Gastroesophageal sphincter (tissue), 4 donors: ENCODE results near the gene MAP2K1. TPM values are rescaled to one million over a fixed set of nuclear protein-coding genes. Genes with fewer than 3 reads are reported as not detected.
"Not testable (repeated sequence)": the region's sequence is repeated elsewhere in the genome, so short reads cannot be mapped to it uniquely, and the experiment has no call there.

Experiments used
- ATAC-seq: fragments of 150-250 bp; one replicate; pipeline ENCODE4 v1.9.1; 2016; ENCODE audit warnings: mild to moderate bottlenecking, moderate library complexity
- H3K27ac ChIP-seq, 4 donors: fragments of 200-600 bp; sonication (generic) in 3 of 4; 1 replicate in 3 of 4; 2 replicates in 1 of 4; pipeline ENCODE4 v1.5.1; 2016 to 2019
- H3K27me3 ChIP-seq: fragments of 200-600 bp; sonication (generic); one replicate; pipeline ENCODE4 v1.5.1; 2019
- H3K36me3 ChIP-seq, 2 donors: fragments of 200-600 bp; sonication (generic); one replicate each; pipeline ENCODE4 v1.5.1; 2019; ENCODE audit warnings: control low read depth in 1 of 2
- H3K4me1 ChIP-seq, 3 donors: fragments of 200-600 bp; sonication (generic); 1 replicate in 2 of 3; 2 replicates in 1 of 3; pipeline ENCODE4 v1.5.1; 2016 to 2019; ENCODE audit warnings: control low read depth in 2 of 3
- H3K4me3 ChIP-seq, 2 donors: fragments of 200-600 bp; sonication (generic); one replicate each; pipeline ENCODE4 v1.5.1; 2019; ENCODE audit warnings: mild to moderate bottlenecking in 1 of 2, moderate library complexity in 1 of 2
- H3K9me3 ChIP-seq, 3 donors: fragments of 200-600 bp; sonication (generic); one replicate each; pipeline ENCODE4 v1.5.1; 2017 to 2019; ENCODE audit warnings: control low read depth in 2 of 3
- CTCF ChIP-seq, 4 experiments: fragments of 200-600 bp in 2 of 4; fragments of 450-650 bp in 2 of 4; sonication (generic) in 1 of 4; IDR thresholded peaks; one replicate each; pipeline ENCODE4 v1.5.1; 2017 to 2019; ENCODE audit warnings: antibody characterized with exemption in 4 of 4, mild to moderate bottlenecking in 2 of 4, moderate library complexity in 2 of 4
- EP300 ChIP-seq: sonication (generic); formaldehyde crosslinking; IDR thresholded peaks from one replicate; pipeline ENCODE4 v1.6.1; 2017; ENCODE audit warnings: antibody characterized with exemption, mild to moderate bottlenecking
- POLR2A ChIP-seq, 2 donors: fragments of 450-650 bp; IDR thresholded peaks; one replicate each; pipeline ENCODE4 v1.6.1; 2017; ENCODE audit warnings: antibody characterized with exemption in 2 of 2, mild to moderate bottlenecking in 2 of 2, moderate library complexity in 1 of 2
- POLR2AphosphoS5 ChIP-seq: sonication (generic); formaldehyde crosslinking; IDR thresholded peaks from one replicate; pipeline ENCODE4 v1.6.1; 2017; ENCODE audit warnings: antibody characterized with exemption
- WGBS, 2 donors: methylation state at CpG; one replicate each; pipeline ENCODE4 v1.1.5; 2018; ENCODE audit warnings: low coverage in 1 of 2; 5-methylcytosine and 5-hydroxymethylcytosine counted together
- total RNA-seq, 4 donors: library from RNA; depleted of rRNA; stranded (reverse); fragments of >200 nt; gene quantifications; one replicate each; pipeline ENCODE4 v1.1.0, GENCODE V29; 2016

MAP2K1 gene
- total RNA-seq, 4 donors from 2014 or later: 27.7 to 47.1 (median 39.6) TPM

DNA sequence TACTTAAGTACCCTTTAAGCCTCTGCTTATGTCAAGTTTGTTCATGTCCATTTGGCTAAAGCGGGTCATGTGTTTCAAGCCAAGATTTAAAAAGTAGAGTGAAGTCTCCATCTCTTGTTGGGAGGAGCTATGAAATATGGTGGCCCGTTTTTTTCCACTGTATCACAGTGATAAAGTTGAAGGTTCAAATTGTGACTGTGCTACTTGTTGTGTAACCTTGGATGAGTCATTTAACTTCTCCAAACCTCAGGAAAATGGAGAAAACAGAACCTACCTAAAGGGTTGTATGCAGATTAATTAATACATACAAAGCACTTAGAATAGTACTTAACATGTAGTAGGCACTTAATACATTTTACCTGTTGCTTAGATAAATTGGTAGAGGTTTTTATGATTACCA is 67.4 kb downstream of the MAP2K1 start:
- no peak for ATAC-seq
- Histone ChIP-seq H3K4me3 (no peak overlapping the region), H3K9me3 (no peaks in the 10 kb centered on the region), H3K36me3 (peaks cover 0 to 14% of the 10 kb centered on the region in 2 donors), H3K27ac (no peak overlapping the region), H3K4me1 (no peaks in the 10 kb centered on the region), H3K27me3 (no peaks in the 10 kb centered on the region)
- 88 to 90% methylated on average over 2 of the region's 2 CpGs for WGBS, 2 donors
- TF ChIP-seq CTCF (IDR thresholded peaks at IDR 0.05): no peak
- TF ChIP-seq POLR2AphosphoS5: no peak
- no peak for TF ChIP-seq POLR2A (IDR thresholded peaks at IDR 0.05)
- TF ChIP-seq EP300: no peak

DNA sequence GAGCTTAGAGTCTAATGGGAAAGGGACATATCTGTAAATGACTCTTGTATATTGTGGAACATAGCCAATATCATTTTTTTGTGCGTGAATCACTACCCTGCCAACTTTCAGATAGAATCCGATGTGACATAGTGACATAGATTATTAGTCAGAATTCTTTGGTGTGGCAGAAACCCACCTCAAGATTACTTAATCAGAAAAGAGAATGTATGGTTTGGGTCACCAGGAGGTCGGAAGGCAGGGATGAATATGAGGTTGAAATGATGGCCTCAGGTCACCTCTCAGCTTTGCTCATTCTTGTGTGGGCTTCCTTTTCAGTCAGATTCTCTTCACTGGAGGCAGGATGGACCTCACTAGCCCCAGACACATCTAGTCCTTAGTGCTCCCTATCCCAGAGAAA is 69.5 kb downstream of the MAP2K1 start:
- H3K4me3 ChIP-seq: no peak overlapping the region
- H3K4me1 ChIP-seq: no peaks in the 10 kb centered on the region
- no peaks in the 10 kb centered on the region for H3K9me3 ChIP-seq
- H3K36me3 ChIP-seq: peaks cover 0 to 18% of the 10 kb centered on the region in 2 donors
- no peaks in the 10 kb centered on the region for H3K27me3 ChIP-seq
- no peak overlapping the region for H3K27ac ChIP-seq
- WGBS, 2 donors: 67 to 68% methylated on average over 3 of the region's 3 CpGs
- no peak for TF ChIP-seq CTCF (IDR thresholded peaks at IDR 0.05)
- no peak for TF ChIP-seq EP300
- TF ChIP-seq POLR2AphosphoS5: no peak
- no peak for TF ChIP-seq POLR2A (IDR thresholded peaks at IDR 0.05)
- no peak for ATAC-seq

GRCh38 chr15:66459818-66460615 is 73.3 kb downstream of the MAP2K1 start:
- H3K27ac ChIP-seq: no peak overlapping the region
- no peaks in the 10 kb centered on the region for H3K4me1 ChIP-seq
- ATAC-seq: no peak
- 96 to 100% methylated on average over 1 to 3 of the region's 3 CpGs for WGBS, 2 donors
- H3K4me3 ChIP-seq: no peak overlapping the region
- TF ChIP-seq CTCF (IDR thresholded peaks at IDR 0.05) (no peak), POLR2A (IDR thresholded peaks at IDR 0.05) (no peak), POLR2AphosphoS5 (no peak), EP300 (no peak)
- no peaks in the 10 kb centered on the region for H3K27me3 ChIP-seq
- no peaks in the 10 kb centered on the region for H3K9me3 ChIP-seq
- peaks cover 0 to 4% of the 10 kb centered on the region in 2 donors for H3K36me3 ChIP-seq

DNA sequence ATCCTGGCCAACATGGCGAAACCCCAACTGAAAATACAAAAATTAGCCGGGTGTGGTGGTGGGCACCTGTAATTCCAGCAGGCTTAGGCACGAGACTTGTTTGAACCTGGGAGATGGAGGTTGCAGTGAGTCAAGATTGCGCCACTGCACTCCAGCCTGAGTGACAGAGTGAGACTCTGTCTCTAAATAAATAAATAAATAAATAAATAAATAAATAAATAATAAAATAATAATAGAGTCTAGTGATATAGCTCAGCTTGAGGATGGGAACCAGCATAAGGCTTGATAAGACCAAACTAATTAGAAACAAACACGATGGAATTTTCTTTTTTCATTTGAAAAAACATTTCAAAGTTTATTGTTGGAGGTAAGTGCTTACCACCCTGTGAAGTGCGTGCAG is 74.6 kb downstream of the MAP2K1 start:
- not testable (repeated sequence) for ATAC-seq, H3K36me3 ChIP-seq, H3K9me3 ChIP-seq, H3K27me3 ChIP-seq, H3K27ac ChIP-seq, H3K4me1 ChIP-seq, H3K4me3 ChIP-seq
- WGBS, 2 donors: 99 to 100% methylated on average over 3 to 6 of the region's 6 CpGs

DNA sequence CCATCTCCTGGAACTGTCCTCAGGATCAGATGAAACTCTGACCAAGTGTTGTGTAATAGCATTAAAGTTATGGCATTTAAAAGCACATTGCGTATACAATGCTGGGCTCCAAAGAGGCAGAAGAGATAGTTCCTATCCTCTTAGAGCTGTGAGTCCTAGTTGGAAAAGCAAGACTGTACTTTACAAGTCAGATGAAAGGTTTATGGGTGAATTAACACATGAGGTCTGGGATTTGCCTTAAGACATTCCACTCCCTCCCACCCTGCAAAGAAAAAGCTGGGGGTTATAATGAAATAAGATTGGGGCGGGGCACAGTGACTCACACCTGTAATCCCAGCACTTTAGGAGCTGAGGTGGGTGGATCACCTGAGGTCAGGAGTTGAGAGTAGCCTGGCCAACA is 75.2 kb downstream of the MAP2K1 start:
- peaks cover 0 to 4% of the 10 kb centered on the region in 2 donors for H3K36me3 ChIP-seq
- TF ChIP-seq POLR2AphosphoS5 (no peak), EP300 (no peak), POLR2A (IDR thresholded peaks at IDR 0.05) (no peak), CTCF (IDR thresholded peaks at IDR 0.05) (no peak)
- no peak overlapping the region for H3K27ac ChIP-seq
- no peak overlapping the region for H3K4me3 ChIP-seq
- H3K9me3 ChIP-seq: no peaks in the 10 kb centered on the region
- no peaks in the 10 kb centered on the region for H3K27me3 ChIP-seq
- no peaks in the 10 kb centered on the region for H3K4me1 ChIP-seq
- no peak for ATAC-seq
- WGBS, 2 donors: 93 to 94% methylated on average over 2 of the region's 2 CpGs
